HepG2 (cell line): ENCODE data around the gene RHBDD1. TPM values are rescaled to one million over a fixed set of nuclear protein-coding genes. Genes with fewer than 3 reads are reported as not detected.

Experiments
- BRD4 ChIP-seq: sonication (generic); formaldehyde crosslinking; IDR thresholded peaks from 2 replicates; pipeline ENCODE4 v1.4.0; 2020; ENCODE audit warnings: missing genetic modification reagents
- CC2D1A ChIP-seq: sonication (generic); formaldehyde crosslinking; IDR thresholded peaks from 2 replicates; pipeline ENCODE4 v1.8.1; 2023; ENCODE audit warnings: mild to moderate bottlenecking, missing genetic modification reagents
- DPF2 ChIP-seq: sonication (generic); formaldehyde crosslinking; IDR thresholded peaks from 2 replicates; pipeline ENCODE4 v1.4.0; 2020; ENCODE audit warnings: mild to moderate bottlenecking, low read depth, missing genetic modification reagents, borderline replicate concordance
- FOXP1 ChIP-seq, 2 experiments: fragments of 450-650 bp in 1 of 2; IDR thresholded peaks; 2 replicates each; pipeline ENCODE4 v1.6.1; 2017 to 2018; ENCODE audit warnings: antibody characterized with exemption in 1 of 2
- GABPA ChIP-seq, 2 experiments: IDR thresholded peaks; 2 replicates each; pipeline ENCODE4 v1.6.1; 2011 to 2016; ENCODE audit warnings: low read depth in 2 of 2, low read length in 1 of 2, missing biosample characterization in 1 of 2, missing genetic modification characterization in 1 of 2
- ISL2 ChIP-seq: sonication (generic); formaldehyde crosslinking; IDR thresholded peaks from 2 replicates; pipeline ENCODE4 v1.5.0; 2020; ENCODE audit warnings: missing genetic modification reagents
- MATR3 ChIP-seq: sonication (generic); formaldehyde crosslinking; IDR thresholded peaks from 2 replicates; pipeline ENCODE4 v1.4.0; 2020; ENCODE audit warnings: missing genetic modification reagents
- MIXL1 ChIP-seq: IDR thresholded peaks from 2 replicates; pipeline ENCODE4 v1.6.1; 2016
- PAX8 ChIP-seq: sonication (generic); formaldehyde crosslinking; IDR thresholded peaks from 2 replicates; pipeline ENCODE4 v1.8.0; 2022; ENCODE audit warnings: mild to moderate bottlenecking, missing genetic modification reagents, borderline replicate concordance
- PITX1 ChIP-seq: sonication (generic); formaldehyde crosslinking; IDR thresholded peaks from 2 replicates; pipeline ENCODE4 v1.5.1; 2020; ENCODE audit warnings: mild to moderate bottlenecking, missing genetic modification reagents
- RARA ChIP-seq: IDR thresholded peaks from 2 replicates; pipeline ENCODE4 v1.6.1; 2016; ENCODE audit warnings: missing genetic modification reagents, missing compliant biosample characterization
- RCOR2 ChIP-seq: IDR thresholded peaks from 2 replicates; pipeline ENCODE4 v1.6.1; 2016; ENCODE audit warnings: missing biosample characterization, missing genetic modification reagents
- RFX3 ChIP-seq: IDR thresholded peaks from 2 replicates; pipeline ENCODE4 v1.6.1; 2016; ENCODE audit warnings: missing biosample characterization, missing genetic modification reagents
- ZNF121 ChIP-seq: sonication (generic); formaldehyde crosslinking; IDR thresholded peaks from 2 replicates; pipeline ENCODE4 v1.5.0; 2020; ENCODE audit warnings: mild to moderate bottlenecking, missing genetic modification reagents
- ZNF552 ChIP-seq: sonication (generic); formaldehyde crosslinking; IDR thresholded peaks from 2 replicates; pipeline ENCODE4 v1.9.0; 2022; ENCODE audit warnings: missing genetic modification reagents, mild to moderate bottlenecking, borderline replicate concordance
- ZNF772 ChIP-seq: sonication (generic); formaldehyde crosslinking; IDR thresholded peaks from 2 replicates; pipeline ENCODE4 v1.5.0; 2020; ENCODE audit warnings: mild to moderate bottlenecking, missing genetic modification reagents
- ZNF891 ChIP-seq: sonication (generic); formaldehyde crosslinking; IDR thresholded peaks from 2 replicates; pipeline ENCODE4 v1.5.0; 2020; ENCODE audit warnings: mild to moderate bottlenecking, missing genetic modification reagents
- polyA plus RNA-seq, 8 experiments: library from polyadenylated mRNA; depleted of rRNA in 3 of 8; stranded (reverse) in 7 of 8; unstranded in 1 of 8; fragments of >200 nt; fragmentation: Illumina TruSeq in 4 of 8; extraction: Trizol in 4 of 8; gene quantifications; 2 replicates each; pipeline versions ENCODE4 v1.2.1 to v1.2.3, GENCODE V29; 2011 to 2016; ENCODE audit warnings: low read depth in 4 of 8, missing spikeins in 1 of 8, mixed read lengths in 1 of 8; ENCODE audit not compliant: insufficient read depth in 1 of 8
- total RNA-seq, 5 experiments: library from RNA; depleted of rRNA; stranded (reverse); fragments of >200 nt; fragmentation: Illumina TruSeq; extraction: Trizol; gene quantifications; 2 replicates each; pipeline ENCODE4 v1.2.3, GENCODE V29; 2016; ENCODE audit warnings: low read depth in 1 of 5
- TF ChIP-seq, protein P1 (sequence below): sonication (generic); formaldehyde crosslinking; IDR thresholded peaks from 2 replicates; pipeline ENCODE4 v1.5.0; 2020; ENCODE audit warnings: mild to moderate bottlenecking, missing genetic modification reagents, moderate library complexity
- TF ChIP-seq, protein P2 (sequence below): IDR thresholded peaks from 2 replicates; pipeline ENCODE4 v1.6.1; 2012; ENCODE audit warnings: low read depth, low read length, improper control_type of control experiment
- TF ChIP-seq, protein P3 (sequence below): sonication (generic); formaldehyde crosslinking; IDR thresholded peaks from 2 replicates; pipeline ENCODE4 v1.4.0; 2020; ENCODE audit warnings: missing genetic modification reagents
- TF ChIP-seq, protein P4 (sequence below): sonication (generic); formaldehyde crosslinking; IDR thresholded peaks from 2 replicates; pipeline ENCODE4 v1.4.0; 2020; ENCODE audit warnings: missing genetic modification reagents

Gene RHBDD1
- total and polyA plus RNA-seq, 2 of the 13 experiments (the other 11 are each of a cell fraction or from before 2014, with no cell fraction given): 8.2 to 9.5 TPM

DNA sequence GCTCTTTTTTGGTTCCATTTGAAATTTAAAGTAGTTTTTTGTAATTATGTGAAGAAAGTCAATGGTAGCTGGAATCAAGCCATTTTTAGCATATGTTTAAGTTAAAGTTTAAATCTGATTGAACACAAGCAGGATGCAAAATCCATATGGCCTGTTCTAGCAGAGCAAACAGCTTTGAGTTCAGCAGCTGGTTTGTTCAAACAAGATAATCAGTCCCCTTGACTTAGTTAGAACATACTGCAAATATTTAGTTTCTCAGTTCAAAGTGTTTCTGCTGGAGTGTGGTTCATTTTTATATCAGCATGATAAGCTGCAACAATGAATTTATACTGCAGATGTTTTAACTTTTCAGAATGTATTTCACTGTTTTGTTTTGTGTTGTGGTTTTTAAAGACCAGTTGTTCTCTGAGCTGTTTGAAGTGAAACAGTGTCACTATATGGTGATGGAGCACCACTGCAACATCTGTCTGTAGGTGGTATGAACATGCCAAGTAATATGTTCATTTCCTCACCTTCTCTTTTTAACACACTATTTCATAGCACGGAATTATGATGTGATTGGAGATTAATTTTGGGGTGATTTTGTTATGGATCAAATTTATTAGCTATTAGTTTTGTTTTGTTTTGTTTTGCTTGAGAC is 202.8 kb downstream of the RHBDD1 start (continued):
- TF ChIP-seq, protein P1, sequence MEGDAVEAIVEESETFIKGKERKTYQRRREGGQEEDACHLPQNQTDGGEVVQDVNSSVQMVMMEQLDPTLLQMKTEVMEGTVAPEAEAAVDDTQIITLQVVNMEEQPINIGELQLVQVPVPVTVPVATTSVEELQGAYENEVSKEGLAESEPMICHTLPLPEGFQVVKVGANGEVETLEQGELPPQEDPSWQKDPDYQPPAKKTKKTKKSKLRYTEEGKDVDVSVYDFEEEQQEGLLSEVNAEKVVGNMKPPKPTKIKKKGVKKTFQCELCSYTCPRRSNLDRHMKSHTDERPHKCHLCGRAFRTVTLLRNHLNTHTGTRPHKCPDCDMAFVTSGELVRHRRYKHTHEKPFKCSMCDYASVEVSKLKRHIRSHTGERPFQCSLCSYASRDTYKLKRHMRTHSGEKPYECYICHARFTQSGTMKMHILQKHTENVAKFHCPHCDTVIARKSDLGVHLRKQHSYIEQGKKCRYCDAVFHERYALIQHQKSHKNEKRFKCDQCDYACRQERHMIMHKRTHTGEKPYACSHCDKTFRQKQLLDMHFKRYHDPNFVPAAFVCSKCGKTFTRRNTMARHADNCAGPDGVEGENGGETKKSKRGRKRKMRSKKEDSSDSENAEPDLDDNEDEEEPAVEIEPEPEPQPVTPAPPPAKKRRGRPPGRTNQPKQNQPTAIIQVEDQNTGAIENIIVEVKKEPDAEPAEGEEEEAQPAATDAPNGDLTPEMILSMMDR (CRISPR knock-in tag): peak; percentile 22; the same call in 1 of the 2 replicates
- peak; percentile 94 for TF ChIP-seq PITX1 (CRISPR knock-in tag)
- TF ChIP-seq, protein P2, sequence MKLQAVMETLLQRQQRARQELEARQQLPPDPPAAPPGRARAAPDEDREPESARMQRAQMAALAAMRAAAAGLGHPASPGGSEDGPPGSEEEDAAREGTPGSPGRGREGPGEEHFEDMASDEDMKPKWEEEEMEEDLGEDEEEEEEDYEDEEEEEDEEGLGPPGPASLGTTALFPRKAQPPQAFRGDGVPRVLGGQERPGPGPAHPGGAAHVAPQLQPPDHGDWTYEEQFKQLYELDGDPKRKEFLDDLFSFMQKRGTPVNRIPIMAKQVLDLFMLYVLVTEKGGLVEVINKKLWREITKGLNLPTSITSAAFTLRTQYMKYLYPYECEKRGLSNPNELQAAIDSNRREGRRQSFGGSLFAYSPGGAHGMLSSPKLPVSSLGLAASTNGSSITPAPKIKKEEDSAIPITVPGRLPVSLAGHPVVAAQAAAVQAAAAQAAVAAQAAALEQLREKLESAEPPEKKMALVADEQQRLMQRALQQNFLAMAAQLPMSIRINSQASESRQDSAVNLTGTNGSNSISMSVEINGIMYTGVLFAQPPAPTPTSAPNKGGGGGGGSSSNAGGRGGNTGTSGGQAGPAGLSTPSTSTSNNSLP: peak; percentile 88
- peak; percentile 84 for TF ChIP-seq MIXL1
- TF ChIP-seq RARA: peak; percentile 61; the same call in 1 of the 2 replicates
- TF ChIP-seq, protein P3, sequence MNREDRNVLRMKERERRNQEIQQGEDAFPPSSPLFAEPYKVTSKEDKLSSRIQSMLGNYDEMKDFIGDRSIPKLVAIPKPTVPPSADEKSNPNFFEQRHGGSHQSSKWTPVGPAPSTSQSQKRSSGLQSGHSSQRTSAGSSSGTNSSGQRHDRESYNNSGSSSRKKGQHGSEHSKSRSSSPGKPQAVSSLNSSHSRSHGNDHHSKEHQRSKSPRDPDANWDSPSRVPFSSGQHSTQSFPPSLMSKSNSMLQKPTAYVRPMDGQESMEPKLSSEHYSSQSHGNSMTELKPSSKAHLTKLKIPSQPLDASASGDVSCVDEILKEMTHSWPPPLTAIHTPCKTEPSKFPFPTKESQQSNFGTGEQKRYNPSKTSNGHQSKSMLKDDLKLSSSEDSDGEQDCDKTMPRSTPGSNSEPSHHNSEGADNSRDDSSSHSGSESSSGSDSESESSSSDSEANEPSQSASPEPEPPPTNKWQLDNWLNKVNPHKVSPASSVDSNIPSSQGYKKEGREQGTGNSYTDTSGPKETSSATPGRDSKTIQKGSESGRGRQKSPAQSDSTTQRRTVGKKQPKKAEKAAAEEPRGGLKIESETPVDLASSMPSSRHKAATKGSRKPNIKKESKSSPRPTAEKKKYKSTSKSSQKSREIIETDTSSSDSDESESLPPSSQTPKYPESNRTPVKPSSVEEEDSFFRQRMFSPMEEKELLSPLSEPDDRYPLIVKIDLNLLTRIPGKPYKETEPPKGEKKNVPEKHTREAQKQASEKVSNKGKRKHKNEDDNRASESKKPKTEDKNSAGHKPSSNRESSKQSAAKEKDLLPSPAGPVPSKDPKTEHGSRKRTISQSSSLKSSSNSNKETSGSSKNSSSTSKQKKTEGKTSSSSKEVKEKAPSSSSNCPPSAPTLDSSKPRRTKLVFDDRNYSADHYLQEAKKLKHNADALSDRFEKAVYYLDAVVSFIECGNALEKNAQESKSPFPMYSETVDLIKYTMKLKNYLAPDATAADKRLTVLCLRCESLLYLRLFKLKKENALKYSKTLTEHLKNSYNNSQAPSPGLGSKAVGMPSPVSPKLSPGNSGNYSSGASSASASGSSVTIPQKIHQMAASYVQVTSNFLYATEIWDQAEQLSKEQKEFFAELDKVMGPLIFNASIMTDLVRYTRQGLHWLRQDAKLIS (CRISPR knock-in tag): no peak
- TF ChIP-seq RCOR2: peak; percentile 70; the same call in 1 of the 2 replicates
- TF ChIP-seq, protein P4, sequence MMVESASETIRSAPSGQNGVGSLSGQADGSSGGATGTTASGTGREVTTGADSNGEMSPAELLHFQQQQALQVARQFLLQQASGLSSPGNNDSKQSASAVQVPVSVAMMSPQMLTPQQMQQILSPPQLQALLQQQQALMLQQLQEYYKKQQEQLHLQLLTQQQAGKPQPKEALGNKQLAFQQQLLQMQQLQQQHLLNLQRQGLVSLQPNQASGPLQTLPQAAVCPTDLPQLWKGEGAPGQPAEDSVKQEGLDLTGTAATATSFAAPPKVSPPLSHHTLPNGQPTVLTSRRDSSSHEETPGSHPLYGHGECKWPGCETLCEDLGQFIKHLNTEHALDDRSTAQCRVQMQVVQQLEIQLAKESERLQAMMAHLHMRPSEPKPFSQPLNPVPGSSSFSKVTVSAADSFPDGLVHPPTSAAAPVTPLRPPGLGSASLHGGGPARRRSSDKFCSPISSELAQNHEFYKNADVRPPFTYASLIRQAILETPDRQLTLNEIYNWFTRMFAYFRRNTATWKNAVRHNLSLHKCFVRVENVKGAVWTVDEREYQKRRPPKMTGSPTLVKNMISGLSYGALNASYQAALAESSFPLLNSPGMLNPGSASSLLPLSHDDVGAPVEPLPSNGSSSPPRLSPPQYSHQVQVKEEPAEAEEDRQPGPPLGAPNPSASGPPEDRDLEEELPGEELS (CRISPR knock-in tag): peak; percentile 78
- no peak for TF ChIP-seq RFX3 (CRISPR knock-in tag)
- no peak for TF ChIP-seq GABPA (IDR thresholded peaks at IDR 0.05; ENCODE audit: low read depth, low read length)
- TF ChIP-seq GABPA (CRISPR knock-in tag; IDR thresholded peaks at IDR 0.05; ENCODE audit: low read depth): no peak
- peak; percentile 23; the same call in 1 of the 2 replicates for TF ChIP-seq ZNF772 (CRISPR knock-in tag)
- no peak for TF ChIP-seq BRD4
- TF ChIP-seq ISL2 (CRISPR knock-in tag): peak; percentile 95
- TF ChIP-seq DPF2 (CRISPR knock-in tag): peak; percentile 75; the same call in 1 of the 2 replicates
- TF ChIP-seq ZNF121 (CRISPR knock-in tag): peak; percentile 69; the same call in 1 of the 2 replicates
- no peak for TF ChIP-seq CC2D1A (CRISPR knock-in tag)
- TF ChIP-seq FOXP1 (IDR thresholded peaks at IDR 0.05): no peak
- TF ChIP-seq FOXP1 (CRISPR knock-in tag; IDR thresholded peaks at IDR 0.05): peak; percentile 67; the same call in 1 of the 2 replicates
- TF ChIP-seq ZNF552 (CRISPR knock-in tag): 0 out of 2 replicates have a peak, but pooled peaks have one; percentile 26
- no peak for TF ChIP-seq MATR3 (CRISPR knock-in tag)
- TF ChIP-seq PAX8 (CRISPR knock-in tag): no peak
- no peak for TF ChIP-seq ZNF891 (CRISPR knock-in tag)
